Adipocyte (in vitro differentiated cells): ENCODE measurements around the gene P4HTM.
A peak's percentile ranks its signal among the peaks of the same experiment; 100 is the strongest.

Source experiments
- DNase-seq: peaks from one replicate; pipeline ENCODE4 v3.0.0-alpha.2; 2015; ENCODE audit warnings: low read depth
- H3K27me3 ChIP-seq: replicated peaks from 2 replicates; pipeline ENCODE4 v1.7.0; 2013; ENCODE audit warnings: mild to moderate bottlenecking, low read length, moderate library complexity; ENCODE audit not compliant: control insufficient read depth, insufficient read depth
- H3K36me3 ChIP-seq: 2 replicates; pipeline ENCODE4 v1.7.0; 2013; ENCODE audit warnings: low read length, mild to moderate bottlenecking, moderate library complexity; ENCODE audit not compliant: control insufficient read depth, insufficient read depth, severe bottlenecking
- H3K4me1 ChIP-seq: 2 replicates; pipeline ENCODE4 v1.7.0; 2013; ENCODE audit warnings: mild to moderate bottlenecking, low read length, moderate library complexity; ENCODE audit not compliant: control insufficient read depth, insufficient read depth
- H3K4me3 ChIP-seq: 2 replicates; pipeline ENCODE4 v1.7.0; 2013; ENCODE audit warnings: mild to moderate bottlenecking, low read length, moderate library complexity
- H3K9ac ChIP-seq: 2 replicates; pipeline ENCODE4 v1.7.0; 2013; ENCODE audit warnings: mild to moderate bottlenecking, low read length, moderate library complexity
- H3K9me3 ChIP-seq: 2 replicates; pipeline ENCODE4 v1.7.0; 2013; ENCODE audit warnings: mild to moderate bottlenecking, low read length, moderate library complexity; ENCODE audit not compliant: control insufficient read depth

P4HTM gene

GRCh38 chr3:49013738-49014660 is 24.0 kb downstream of the P4HTM start:
- peaks cover 27% of the 10 kb centered on the region for H3K36me3 ChIP-seq
- H3K9ac ChIP-seq: no peak overlapping the region
- no peak overlapping the region for H3K4me3 ChIP-seq
- no peaks in the 10 kb centered on the region for H3K9me3 ChIP-seq
- no peak for DNase-seq
- peaks cover 12% of the 10 kb centered on the region for H3K4me1 ChIP-seq
- H3K27me3 ChIP-seq: no peaks in the 10 kb centered on the region

GRCh38 chr3:49015072-49015471 is 25.0 kb downstream of the P4HTM start:
- H3K36me3 ChIP-seq: peaks cover 27% of the 10 kb centered on the region
- H3K9ac ChIP-seq: no peak overlapping the region
- H3K27me3 ChIP-seq: no peaks in the 10 kb centered on the region
- H3K9me3 ChIP-seq: no peaks in the 10 kb centered on the region
- DNase-seq: no peak
- H3K4me3 ChIP-seq: no peak overlapping the region
- H3K4me1 ChIP-seq: peaks cover 22% of the 10 kb centered on the region

GRCh38 chr3:49015765-49016164 is 25.7 kb downstream of the P4HTM start:
- Histone ChIP-seq H3K36me3 (peaks cover 27% of the 10 kb centered on the region), H3K4me1 (peaks cover 26% of the 10 kb centered on the region), H3K9ac (no peak overlapping the region), H3K9me3 (no peaks in the 10 kb centered on the region), H3K4me3 (no peak overlapping the region), H3K27me3 (no peaks in the 10 kb centered on the region)
- no peak for DNase-seq

GRCh38 chr3:49016414-49017228 is 26.6 kb downstream of the P4HTM start:
- peak overlapping the region; percentile 88 for H3K9ac ChIP-seq
- H3K27me3 ChIP-seq: no peaks in the 10 kb centered on the region
- H3K36me3 ChIP-seq: peaks cover 27% of the 10 kb centered on the region
- no peak overlapping the region for H3K4me3 ChIP-seq
- DNase-seq: no peak
- H3K9me3 ChIP-seq: no peaks in the 10 kb centered on the region
- H3K4me1 ChIP-seq: peaks cover 26% of the 10 kb centered on the region

- Histone ChIP-seq H3K9ac (peak overlapping the region; percentile 88), H3K27me3 (no peaks in the 10 kb centered on the region), H3K4me3 (peak overlapping the region; percentile 91), H3K4me1 (peaks cover 27% of the 10 kb centered on the region), H3K9me3 (no peaks in the 10 kb centered on the region), H3K36me3 (peaks cover 27% of the 10 kb centered on the region)
- peak; percentile 21 for DNase-seq
Measured at GRCh38 chr3:49017229-49017970, 27.4 kb downstream of the P4HTM start.

- DNase-seq: peak; percentile 80
- peaks cover 20% of the 10 kb centered on the region for H3K36me3 ChIP-seq
- H3K4me1 ChIP-seq: peaks cover 34% of the 10 kb centered on the region
- peak within 1 kb of the TSS; percentile 91 for H3K4me3 ChIP-seq
- no peaks in the 10 kb centered on the region for H3K9me3 ChIP-seq
- H3K9ac ChIP-seq: peak within 1 kb of the TSS; percentile 88
- H3K27me3 ChIP-seq: no peaks in the 10 kb centered on the region
Measured at GRCh38 chr3:49017971-49018706, 28.1 kb downstream of the P4HTM start, which contains the start of gene DALRD3. TSS of gene DALRD3 (minus strand) at chr3:49018580. CDS start at chr3:49018564, 16 bp downstream.

- peak overlapping the region; percentile 88 for H3K9ac ChIP-seq
- DNase-seq: no peak
- no peaks in the 10 kb centered on the region for H3K27me3 ChIP-seq
- peak overlapping the region; percentile 91 for H3K4me3 ChIP-seq
- peaks cover 37% of the 10 kb centered on the region for H3K4me1 ChIP-seq
- no peaks in the 10 kb centered on the region for H3K9me3 ChIP-seq
- H3K36me3 ChIP-seq: peaks cover 21% of the 10 kb centered on the region
Measured at GRCh38 chr3:49018707-49019006, 28.6 kb downstream of the P4HTM start.

GRCh38 chr3:49019941-49020329 is 29.9 kb downstream of the P4HTM start:
- Histone ChIP-seq H3K9me3 (no peaks in the 10 kb centered on the region), H3K9ac (peak overlapping the region; percentile 94), H3K4me1 (peaks cover 37% of the 10 kb centered on the region), H3K36me3 (peaks cover 27% of the 10 kb centered on the region), H3K27me3 (no peaks in the 10 kb centered on the region), H3K4me3 (peak overlapping the region; percentile 94)
- DNase-seq: peak; percentile 52

- Histone ChIP-seq H3K9ac (peak overlapping the region; percentile 94), H3K36me3 (peaks cover 27% of the 10 kb centered on the region), H3K9me3 (no peaks in the 10 kb centered on the region), H3K4me1 (peaks cover 40% of the 10 kb centered on the region), H3K27me3 (no peaks in the 10 kb centered on the region), H3K4me3 (peak overlapping the region; percentile 94)
- DNase-seq: peak; percentile 62
Measured at GRCh38 chr3:49020330-49021212, 30.5 kb downstream of the P4HTM start.
